ENCODE data around the gene RRP8.

- no peak for TF ChIP-seq CTCF (conservative IDR thresholded peaks at IDR 0.05)
- no peak for TF ChIP-seq EZH2 (IDR thresholded peaks at IDR 0.05; ENCODE audit: low read depth)
These were observed 7.1 kb downstream of the RRP8 start for GRCh38 chr11:6596239-6596877.
